Hepatocyte (in vitro differentiated cells): ENCODE results near the gene DCBLD1.

Experiments used
- EZH2phosphoT487 ChIP-seq: fragments of 200-600 bp; sonication (generic); IDR thresholded peaks from one replicate; pipeline ENCODE4 v1.6.1; 2018; ENCODE audit warnings: antibody characterized with exemption, mild to moderate bottlenecking, low read depth, moderate library complexity; ENCODE audit not compliant: unreplicated experiment, severe bottlenecking
- TF ChIP-seq, protein P1 (sequence below): fragments of 200-600 bp; sonication (generic); IDR thresholded peaks from 2 replicates; pipeline ENCODE4 v1.5.1; 2016; ENCODE audit warnings: antibody characterized with exemption, mild to moderate bottlenecking; ENCODE audit not compliant: poor library complexity

GRCh38 chr6:117495425-117495824, 13.0 kb downstream of the DCBLD1 start:
- TF ChIP-seq, protein P1, sequence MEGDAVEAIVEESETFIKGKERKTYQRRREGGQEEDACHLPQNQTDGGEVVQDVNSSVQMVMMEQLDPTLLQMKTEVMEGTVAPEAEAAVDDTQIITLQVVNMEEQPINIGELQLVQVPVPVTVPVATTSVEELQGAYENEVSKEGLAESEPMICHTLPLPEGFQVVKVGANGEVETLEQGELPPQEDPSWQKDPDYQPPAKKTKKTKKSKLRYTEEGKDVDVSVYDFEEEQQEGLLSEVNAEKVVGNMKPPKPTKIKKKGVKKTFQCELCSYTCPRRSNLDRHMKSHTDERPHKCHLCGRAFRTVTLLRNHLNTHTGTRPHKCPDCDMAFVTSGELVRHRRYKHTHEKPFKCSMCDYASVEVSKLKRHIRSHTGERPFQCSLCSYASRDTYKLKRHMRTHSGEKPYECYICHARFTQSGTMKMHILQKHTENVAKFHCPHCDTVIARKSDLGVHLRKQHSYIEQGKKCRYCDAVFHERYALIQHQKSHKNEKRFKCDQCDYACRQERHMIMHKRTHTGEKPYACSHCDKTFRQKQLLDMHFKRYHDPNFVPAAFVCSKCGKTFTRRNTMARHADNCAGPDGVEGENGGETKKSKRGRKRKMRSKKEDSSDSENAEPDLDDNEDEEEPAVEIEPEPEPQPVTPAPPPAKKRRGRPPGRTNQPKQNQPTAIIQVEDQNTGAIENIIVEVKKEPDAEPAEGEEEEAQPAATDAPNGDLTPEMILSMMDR = no peak
- TF ChIP-seq EZH2phosphoT487 = no peak
